NCI-H2107 treated with DMSO at 0.1 percent for 48 hours (cell line): ENCODE data around the gene TPD52L2.

Source experiments
- DNase-seq: peaks from one replicate; lab custom pipeline; 2025; ENCODE audit not compliant: unreplicated experiment; lab: John Stamatoyannopoulos, UW

TPD52L2 gene

GRCh38 chr20:63930971-63931553 is 66.0 kb downstream of the TPD52L2 start:
- DNase-seq: no peak

- DNase-seq: no peak
Observed at GRCh38 chr20:63931735-63932134, 66.7 kb downstream of the TPD52L2 start.

GRCh38 chr20:63932606-63933160 is 67.6 kb downstream of the TPD52L2 start:
- DNase-seq: no peak

GRCh38 chr20:63933646-63934045 is 68.6 kb downstream of the TPD52L2 start:
- DNase-seq: no peak

GRCh38 chr20:63934271-63935068 is 69.4 kb downstream of the TPD52L2 start:
- DNase-seq: no peak

GRCh38 chr20:63935447-63935846 is 70.4 kb downstream of the TPD52L2 start:
- DNase-seq: no peak

GRCh38 chr20:63937596-63937995 is 72.5 kb downstream of the TPD52L2 start:
- DNase-seq: no peak

GRCh38 chr20:63939061-63939935 is 74.2 kb downstream of the TPD52L2 start:
- no peak for DNase-seq

- DNase-seq: no peak
Observed at GRCh38 chr20:63940071-63940471, 75.0 kb downstream of the TPD52L2 start.

GRCh38 chr20:63940472-63941266 is 75.6 kb downstream of the TPD52L2 start:
- no peak for DNase-seq
